GM21381 (cell line): ENCODE measurements around the gene FADS3.

Experiments used
- ATAC-seq: cut with Tn5 transposase; IDR thresholded peaks from one replicate; pipeline ENCODE4 v1.9.1; 2021; ENCODE audit warnings: mild to moderate bottlenecking, moderate library complexity; ENCODE audit not compliant: unreplicated experiment

The FADS3 gene

DNA sequence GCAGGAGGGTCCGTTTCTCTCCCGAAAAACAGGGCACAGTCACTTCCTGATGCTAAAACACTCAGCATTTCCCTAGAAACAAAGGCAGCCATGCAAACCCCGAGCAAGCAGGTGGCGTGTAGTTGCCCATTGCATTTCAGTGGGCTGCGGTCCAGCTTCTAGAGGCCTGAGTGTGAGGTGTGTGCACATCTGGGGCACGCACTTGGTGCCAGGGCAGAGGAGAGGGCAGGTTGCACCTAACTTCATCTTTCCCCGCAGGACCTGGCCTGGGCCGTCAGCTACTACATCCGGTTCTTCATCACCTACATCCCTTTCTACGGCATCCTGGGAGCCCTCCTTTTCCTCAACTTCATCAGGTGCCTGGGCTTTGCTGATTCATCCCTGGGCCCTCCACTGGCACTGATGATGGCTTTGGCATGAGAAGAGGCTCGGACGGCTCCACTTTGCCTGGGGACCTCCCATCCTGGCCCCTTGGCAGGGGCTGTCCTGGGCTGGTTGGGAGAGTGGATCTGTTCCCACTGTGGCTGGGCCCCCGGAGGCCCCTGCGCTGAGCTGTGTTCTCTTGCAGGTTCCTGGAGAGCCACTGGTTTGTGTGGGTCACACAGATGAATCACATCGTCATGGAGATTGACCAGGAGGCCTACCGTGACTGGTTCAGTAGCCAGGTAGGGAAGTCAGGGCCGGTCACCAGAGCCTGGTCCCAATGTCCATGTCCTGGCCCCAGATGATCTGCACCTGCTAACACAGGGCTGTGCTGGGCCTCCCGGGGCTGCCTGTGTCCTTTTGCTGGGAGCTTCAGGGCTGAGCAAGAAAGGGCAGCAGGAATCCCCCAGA is 28.4 kb downstream of the FADS3 start:
- ATAC-seq = no peak

DNA sequence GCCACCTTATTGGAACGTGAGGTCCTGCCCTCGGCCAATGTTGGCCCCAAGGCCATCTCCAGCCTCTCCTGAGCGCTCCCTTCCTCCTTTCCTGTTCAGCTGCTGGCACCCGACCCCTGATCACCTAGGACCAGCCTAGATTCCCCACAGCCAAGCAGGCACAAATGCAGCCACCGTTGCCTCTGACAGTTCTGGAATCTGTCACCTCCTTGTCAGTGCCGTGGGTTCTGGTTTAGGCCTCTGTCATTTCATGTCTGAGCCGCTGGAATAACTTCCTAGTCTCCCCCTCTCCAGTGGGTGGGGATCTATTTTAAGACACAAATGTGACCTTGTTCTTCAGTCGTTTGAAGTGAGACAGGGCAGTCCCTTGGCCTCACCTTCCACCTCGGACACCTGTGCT is 29.7 kb downstream of the FADS3 start:
- ATAC-seq = no peak

DNA sequence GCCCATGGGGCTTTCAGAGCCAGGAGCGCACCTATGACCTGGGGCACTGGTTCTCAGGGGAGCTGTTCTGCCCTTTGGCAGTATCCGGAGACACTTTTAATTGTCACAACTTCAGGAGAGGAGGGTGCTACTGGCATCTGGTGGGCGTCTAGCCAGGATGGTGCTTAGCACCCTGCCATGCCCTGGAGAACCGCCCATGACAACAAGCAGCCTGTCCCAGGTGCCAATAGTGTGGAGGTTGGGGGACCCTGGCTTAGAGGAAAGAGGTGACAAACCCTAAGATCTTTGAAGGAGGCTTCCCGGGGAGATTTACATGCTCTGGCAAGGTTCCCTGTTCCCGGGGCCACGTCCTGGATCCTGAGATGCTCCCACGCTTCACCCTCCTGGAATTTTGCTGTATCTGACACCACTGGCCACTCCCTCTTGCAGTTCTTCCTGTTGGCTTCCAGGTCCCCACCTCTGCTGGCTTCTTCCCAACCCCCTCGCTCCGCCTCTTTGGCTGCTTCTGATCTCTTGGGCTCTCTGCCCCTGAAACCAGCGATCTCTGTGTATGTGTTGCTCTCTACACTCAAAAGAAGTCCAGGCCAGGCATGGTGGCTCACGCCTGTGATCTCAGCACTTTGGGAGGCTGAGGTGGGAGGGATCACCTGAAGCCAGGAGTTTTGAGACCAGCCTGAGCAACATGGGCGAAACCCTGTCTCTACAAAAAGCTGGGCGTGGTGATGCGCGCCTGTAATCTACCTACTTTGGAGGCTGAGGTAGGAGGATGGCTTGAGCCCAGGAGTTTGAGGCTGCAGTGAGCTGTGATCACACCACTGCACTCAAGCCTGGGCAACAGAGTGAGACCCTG is 31.1 kb downstream of the FADS3 start:
- no peak for ATAC-seq

DNA sequence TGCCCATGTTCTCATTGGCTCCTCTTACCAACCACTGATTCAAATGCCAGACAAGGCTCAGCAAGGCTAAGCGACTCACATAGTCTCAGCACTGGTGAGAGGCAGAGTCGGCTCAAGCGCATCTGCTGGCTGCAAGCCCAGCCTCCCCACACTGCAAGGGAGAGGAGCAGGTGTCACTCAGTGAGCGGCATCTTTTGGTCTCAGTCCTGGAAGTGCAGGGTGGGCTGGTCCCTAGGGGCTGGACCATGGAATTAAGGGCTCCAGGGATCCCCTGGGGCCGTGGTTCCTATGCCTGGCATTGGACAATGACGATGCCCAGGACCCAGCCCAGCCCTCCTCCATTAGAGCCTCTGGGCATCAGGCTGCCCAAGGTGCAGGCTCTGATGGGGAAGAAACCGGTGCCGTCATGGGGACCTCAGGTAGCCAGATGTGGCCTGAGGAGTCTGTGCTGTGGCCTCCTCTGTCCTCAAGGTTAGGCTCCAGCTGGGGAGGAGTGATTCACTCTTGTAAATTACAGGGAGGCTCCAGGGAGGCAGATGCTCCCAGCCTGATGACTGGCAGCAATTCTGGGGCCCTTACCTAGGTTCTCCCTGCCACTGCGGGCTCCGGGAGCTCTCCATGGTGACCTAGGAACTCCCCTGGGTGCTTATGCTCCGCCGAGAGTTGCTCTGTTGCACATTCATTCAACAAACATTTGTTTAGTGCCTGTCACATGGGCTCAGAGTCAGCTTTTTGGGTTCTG is 35.2 kb downstream of the FADS3 start:
- no peak for ATAC-seq

DNA sequence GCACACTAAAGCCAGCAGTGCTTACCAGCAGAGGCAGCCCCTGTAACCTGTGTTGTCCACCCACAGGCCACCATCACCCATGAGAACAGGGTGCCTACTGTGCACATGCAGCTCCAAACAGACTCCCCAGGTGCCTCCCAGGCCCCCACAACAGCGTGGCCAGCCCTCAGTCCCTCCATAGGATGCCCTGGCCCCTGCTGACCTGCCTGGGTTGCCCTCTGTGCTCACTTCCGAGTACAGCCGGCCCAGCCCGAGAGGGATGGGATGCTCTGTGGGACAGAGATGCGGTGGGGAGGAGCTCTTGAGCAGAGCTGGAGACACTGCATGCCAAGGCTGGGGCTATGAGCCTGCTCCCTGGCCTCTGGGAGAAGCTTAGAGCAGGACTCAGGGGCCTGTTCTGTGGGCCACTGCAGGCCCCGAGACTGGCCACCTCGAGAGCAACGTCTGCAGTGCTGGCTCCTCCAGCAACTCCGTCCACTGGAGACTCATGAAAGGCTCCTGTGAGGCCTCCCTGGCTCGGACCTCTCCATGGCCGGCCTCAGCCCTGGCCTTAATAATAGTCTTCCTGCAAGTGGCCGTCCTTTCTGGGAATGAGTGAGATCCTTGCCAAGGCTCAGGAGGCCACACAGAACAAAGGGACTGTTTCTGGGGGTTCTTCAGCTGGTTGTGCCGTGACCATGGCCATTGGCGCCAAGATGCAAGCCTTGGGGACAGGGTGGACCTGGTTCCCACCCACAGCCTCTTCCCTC is 36.2 kb downstream of the FADS3 start:
- ATAC-seq = no peak

DNA sequence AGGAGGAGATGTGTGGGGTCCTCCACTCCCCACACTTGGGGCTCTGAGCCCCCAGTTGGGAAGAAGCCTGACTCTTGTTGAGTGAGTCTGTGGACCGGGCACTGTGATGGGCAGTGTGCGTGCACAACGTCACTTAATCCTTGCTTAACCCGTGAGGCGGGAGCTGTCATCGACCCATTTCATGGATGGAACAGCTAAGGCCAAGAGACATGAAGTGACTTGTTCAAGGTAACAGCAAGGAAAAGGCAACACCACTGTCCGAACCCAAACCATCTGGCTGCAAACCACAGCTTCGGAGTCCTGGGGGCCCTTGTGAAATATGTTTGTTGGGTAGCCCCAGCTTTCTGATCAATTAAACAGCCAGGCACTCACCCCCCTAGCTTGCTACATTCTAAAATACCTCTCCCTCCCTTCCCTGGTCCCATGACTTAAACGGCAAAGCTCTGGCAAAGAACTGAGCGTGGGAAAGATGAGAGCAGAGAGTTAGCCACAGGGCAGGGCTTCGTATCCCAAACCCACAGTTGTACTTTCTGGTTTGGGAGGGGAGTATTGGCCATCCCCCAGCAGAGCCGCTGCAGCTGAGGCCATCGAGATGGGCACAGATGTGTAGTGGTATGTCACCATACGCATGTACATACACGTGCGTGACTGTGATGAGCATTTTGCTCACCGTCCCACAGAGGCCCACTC is 37.0 kb downstream of the FADS3 start:
- no peak for ATAC-seq

DNA sequence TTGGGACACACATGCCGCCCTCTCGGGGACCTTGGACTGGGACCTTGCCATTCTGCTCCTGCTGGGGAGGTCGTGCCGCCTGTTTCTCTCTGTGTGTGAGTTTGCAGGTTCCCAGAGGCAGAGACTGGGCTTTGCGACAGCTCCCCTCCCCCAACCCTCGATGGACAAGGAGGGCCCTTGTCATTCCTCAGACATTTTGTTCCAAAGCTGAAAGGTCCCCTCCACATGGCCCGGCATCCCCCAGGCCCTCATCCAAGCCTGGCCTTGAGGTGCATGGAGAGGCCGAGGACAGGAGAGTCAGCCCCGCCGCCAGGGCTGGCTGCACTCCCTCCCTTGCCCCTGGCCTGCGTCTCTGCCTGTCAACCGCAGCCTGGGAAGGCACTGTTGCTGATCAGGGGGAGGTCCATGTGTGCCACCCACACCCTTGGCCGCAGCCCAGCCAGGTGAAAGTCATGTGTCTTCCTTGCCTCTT is 37.6 kb downstream of the FADS3 start:
- no peak for ATAC-seq

DNA sequence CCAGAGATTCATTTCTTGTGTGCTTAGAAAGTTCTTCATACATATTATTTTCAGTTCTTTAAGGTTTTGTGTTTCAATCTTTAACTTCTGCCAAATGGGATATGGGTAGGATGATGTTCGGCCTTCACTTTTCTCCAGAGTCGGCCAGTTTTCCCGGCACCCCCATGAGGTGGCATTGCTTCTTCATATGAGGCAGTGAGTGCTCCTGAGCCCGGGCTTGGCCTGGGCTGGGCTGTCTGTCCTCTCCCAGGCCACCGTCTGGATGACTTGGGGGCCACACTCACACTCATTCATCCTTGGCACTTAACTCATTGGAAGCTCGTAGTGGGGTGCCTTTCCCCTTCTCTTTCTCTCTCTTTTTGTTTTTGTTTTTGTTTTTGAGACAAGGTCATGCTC is 39.4 kb downstream of the FADS3 start:
- no peak for ATAC-seq

DNA sequence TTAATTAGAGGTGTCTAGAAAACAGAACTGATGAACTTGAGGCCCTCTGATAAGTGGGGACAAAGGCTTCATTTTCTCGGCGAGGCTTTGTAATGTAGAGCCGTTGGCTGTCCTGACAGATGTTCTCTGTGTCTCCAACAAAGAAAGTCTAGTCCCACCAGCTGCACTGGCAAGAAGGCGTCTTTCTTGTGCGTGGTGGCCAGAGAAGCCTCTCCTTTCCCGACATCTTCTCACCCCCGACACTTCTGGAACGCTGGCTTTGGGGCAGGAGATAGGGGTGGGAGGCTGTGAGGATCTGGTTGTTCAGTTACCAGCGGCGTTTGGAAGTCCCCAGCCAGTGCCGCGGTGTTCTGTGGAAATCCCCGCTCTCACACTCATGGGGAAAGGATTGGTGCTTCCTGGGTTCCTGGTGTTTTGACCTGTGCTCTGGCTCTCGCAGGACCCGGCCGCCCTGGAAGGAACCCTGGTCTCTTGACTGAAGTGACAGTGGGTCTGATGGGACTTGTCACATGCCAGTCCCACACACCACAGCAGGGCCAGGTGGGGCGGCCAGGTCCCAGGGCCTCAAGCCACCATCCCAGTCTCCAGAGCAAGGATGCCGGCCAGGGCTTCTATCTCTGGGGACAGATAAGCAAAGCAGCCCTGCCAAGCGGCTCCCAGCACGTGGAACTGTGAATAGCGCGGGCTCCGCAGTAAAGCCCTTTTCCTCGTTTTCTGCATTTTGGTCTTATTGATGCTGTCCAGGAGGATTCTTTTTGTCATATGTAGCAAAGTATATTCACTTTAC is 40.0 kb downstream of the FADS3 start:
- no peak for ATAC-seq

DNA sequence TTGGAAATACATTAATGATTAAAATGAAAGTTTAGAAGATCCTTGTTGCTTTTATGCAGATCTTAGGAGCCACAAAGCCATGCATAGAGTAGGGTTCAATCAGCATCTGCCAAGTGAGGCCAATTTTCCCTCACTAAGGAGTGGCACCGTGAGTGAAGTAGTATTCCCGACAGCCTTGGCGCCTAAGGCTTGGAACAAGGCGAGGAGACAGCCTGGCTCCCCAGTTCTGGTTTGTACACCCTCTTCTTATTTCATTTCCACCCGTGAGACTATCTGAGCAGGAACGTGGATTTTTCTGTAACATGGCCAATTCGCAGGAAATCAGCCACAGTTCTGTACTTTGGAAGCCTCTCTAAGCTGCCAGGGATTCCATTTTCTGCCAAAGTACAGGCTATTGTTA is 40.7 kb downstream of the FADS3 start:
- ATAC-seq = no peak

DNA sequence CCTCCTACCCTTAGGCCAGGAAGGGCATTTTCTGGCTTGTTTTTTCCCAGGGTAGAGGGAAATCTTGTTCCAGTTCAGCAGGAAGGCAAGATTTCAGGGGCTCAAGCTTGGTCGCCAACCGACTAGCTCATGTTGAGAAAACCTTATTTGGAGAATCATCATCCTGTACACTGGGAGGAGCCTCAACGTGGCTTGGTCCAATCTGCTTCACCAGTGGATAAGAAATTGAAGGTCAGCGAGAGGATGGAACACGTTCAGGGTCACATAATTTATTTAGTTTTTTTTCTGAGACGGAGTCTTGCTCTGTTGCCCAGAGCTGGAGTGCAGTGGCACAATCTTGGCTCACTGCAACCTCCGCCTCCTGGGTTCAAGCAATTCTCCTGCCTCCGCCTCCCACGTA is 42.7 kb downstream of the FADS3 start:
- ATAC-seq = no peak

DNA sequence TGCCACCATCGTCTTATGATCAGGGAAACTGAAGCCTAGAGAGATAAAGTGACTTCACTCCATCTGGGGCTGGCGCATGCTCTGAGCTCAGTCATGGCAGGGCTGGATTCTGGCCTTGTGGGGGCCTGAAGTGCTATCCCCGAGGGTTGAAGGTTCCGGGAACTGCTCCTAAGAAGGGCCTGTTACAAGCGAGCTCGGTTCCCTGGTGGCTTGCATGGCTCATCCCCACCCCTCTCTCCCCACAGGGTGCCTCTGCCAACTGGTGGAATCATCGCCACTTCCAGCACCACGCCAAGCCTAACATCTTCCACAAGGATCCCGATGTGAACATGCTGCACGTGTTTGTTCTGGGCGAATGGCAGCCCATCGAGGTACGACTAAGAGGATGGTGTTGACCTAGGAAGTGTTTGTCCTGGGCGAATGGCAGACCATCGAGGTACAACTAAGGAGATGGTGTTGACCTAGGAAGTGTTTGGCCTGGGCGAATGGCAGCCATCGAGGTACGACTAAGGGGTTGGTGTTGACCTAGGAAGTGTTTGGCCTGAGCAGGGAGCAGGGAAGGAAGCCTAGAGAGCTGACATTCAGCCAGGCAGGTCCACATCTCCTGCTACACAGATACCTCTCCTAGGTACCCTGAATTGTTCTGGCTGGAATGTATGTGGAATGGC is 43.3 kb downstream of the FADS3 start:
- no peak for ATAC-seq

DNA sequence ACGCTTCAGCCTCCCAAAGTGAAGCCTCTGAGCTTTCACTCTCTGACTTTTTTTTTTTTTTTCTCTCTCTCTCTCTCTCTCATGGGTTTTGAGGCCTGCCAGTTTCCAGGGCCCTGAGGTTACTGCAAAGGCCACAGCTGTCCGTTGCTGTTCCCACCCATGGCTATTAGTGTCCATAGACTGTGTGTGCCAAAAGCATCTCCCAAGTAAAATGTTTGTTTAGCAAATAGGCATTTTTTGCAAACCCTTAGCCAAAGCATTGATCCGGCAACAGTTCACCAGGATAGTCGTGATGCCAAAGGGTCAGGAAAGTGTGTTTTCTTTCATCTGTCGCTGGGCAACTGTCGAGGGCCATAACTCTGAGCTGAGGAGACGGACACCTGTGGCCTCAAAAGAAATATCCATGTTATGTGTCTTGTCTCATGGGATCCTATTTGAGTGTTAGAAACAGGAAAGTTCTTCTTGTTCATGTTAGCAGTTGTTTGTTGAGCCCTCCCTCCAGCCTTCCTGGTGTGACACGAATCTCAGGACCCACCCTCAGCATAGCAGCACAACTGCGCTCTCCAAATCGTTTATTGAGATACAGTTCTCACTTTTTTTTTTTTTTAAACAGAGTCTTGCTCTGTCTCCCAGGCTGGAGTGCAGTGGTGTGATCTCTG is 44.9 kb downstream of the FADS3 start:
- ATAC-seq = no peak

DNA sequence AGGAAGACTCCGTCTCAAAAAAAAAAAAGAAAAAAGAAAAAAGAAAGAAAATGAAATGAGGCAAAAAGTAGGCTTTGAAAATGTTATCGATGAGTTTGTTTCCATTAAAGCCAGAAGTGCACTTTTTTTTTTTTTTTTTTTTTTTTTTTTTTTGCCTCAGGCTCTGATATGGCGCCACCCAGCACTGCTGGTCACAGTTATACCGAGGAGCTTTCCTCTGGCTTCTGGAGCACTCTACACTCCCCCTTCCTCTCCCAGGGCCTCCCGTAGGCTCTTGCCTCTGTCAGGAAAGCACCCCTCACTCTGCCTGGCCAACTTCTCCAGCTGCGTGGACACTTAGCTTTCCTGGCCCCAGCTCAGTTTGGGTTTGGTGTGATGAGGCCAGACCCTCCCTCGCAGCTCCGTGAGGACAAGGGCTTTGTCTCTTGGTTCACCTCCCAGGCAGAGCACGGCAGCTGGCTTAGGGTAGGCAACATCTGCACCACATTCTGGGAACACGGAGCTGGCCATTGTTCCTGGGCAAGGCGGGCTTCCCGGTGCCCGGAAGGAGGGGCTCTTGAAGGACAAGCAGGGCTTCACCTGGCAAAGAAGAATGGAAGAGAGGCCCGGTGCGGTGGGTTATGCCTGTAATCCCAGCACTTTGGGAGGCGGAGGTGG is 46.3 kb downstream of the FADS3 start:
- ATAC-seq = no peak

DNA sequence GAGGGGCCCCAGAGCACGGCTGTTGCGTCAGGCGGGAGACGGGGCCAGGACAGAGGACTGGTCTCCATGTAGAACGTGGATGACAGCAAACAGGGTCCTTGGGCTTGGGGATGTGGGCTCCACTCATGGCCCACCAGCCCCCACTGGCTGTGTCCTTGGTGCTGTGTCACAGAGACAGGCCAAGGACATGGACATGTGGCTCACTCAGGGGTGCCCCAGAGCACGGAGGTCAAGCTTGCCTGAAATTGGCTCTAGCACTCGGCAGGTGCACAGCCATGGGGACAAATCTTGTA is 48.9 kb downstream of the FADS3 start:
- no peak for ATAC-seq

DNA sequence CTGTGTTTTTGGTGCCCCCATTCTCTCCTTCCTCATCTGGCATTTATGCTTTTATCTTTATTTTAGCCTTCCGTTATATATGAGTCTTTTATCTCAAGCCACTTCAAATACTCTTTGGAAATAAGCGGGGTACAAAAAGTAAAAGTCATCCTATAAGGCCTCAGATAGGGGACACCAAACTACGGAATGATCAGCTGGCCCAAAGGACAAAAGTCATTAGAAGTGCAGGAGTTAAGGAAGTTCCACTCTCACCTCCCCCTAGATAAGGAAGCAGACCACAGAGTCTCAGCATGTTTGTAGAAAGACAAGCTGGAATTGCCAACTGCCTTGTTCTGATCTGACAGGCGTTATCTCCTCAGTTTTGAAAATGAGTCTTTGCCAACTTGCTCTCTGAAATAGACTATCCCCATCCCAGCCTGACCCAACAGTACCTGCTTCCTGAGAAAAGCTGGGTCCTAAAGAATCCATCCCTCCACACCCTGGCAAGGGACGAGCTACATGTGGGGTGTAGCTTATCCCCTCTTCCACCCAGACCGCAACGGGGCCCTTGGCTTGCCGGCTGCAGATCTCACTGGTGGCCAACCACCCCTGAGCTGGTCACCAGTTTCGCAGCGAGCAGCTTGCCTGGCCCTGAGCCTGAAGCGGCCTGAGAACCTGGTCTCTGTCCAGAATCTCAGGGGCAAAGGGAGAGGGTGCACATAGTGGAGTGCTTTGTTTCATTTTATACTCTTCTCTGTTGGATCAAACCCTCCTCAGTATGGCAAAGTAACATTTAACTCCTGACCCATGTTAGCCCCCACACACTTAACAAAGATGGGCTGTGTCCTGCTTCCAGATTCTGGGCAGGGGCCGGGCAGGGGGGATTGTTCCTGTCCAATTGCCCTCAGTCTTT is 49.5 kb downstream of the FADS3 start:
- no peak for ATAC-seq

DNA sequence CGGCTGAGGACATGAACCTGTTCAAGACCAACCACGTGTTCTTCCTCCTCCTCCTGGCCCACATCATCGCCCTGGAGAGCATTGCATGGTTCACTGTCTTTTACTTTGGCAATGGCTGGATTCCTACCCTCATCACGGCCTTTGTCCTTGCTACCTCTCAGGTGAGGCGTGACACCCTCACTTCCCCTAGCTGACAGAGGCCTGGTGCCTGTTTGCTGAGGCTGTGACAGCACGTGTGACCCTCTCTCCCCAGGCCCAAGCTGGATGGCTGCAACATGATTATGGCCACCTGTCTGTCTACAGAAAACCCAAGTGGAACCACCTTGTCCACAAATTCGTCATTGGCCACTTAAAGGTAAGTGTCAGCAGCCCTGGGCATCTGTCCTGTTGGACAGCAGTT is 51.0 kb downstream of the FADS3 start:
- no peak for ATAC-seq
